GM18520 (cell line): Measurements from ENCODE around the gene SUPT4H1.

Experiments used
- ATAC-seq: cut with Tn5 transposase; IDR thresholded peaks from one replicate; pipeline ENCODE4 v1.9.1; 2021; ENCODE audit not compliant: unreplicated experiment

The SUPT4H1 gene

GRCh38 chr17:58381124-58382035 is 29.4 kb upstream of the SUPT4H1 start:
- ATAC-seq, result no peak

DNA sequence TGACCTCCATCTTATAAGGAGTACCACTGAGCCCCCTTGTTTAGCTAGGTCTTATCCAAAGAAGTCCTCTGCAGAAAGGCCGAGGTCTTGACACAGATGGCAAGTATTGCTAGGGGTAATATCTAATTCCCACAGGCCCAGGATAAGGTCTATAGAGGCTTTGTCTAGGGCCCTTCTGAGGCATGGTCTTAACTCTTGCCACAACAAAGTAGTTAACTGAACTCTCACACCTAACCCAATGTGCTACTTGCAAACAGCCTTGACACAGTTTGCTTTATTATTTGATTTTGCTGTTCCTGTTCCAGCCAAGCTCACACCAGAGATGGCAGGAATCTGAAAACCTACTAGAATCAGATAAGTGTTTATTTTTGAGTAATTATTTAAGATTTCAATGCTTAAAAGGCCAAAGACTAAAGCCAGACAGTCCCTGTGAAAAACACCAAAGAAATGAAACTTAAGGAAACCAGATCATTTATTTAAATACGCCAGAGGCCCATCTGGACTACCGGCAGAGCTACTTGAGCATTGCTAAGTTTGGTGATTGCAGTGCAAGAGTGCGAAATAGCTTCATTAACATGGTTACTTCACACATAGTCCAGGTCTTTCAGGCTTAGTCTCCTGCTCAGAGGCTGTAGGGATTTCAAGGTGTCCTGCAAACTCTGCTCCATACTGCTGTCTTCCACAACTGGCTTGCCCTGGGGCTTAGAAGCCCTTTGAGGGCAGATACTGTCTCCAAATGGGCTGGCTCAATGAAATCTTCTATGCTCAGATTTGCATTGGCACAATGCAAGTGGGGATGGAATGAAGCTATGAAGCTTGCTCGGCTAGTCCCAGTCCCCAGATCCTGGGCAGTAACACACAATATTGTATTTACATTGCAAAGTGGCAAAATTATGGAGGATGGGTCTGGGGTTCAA is 28.5 kb upstream of the SUPT4H1 start:
- ATAC-seq, result no peak

- ATAC-seq, result no peak
Observed at GRCh38 chr17:58379511-58379824, 27.5 kb upstream of the SUPT4H1 start.

GRCh38 chr17:58378733-58379510 is 26.9 kb upstream of the SUPT4H1 start:
- no peak for ATAC-seq

GRCh38 chr17:58377661-58378060 is 25.7 kb upstream of the SUPT4H1 start:
- no peak for ATAC-seq

GRCh38 chr17:58377093-58377601 is 25.1 kb upstream of the SUPT4H1 start:
- no peak for ATAC-seq

DNA sequence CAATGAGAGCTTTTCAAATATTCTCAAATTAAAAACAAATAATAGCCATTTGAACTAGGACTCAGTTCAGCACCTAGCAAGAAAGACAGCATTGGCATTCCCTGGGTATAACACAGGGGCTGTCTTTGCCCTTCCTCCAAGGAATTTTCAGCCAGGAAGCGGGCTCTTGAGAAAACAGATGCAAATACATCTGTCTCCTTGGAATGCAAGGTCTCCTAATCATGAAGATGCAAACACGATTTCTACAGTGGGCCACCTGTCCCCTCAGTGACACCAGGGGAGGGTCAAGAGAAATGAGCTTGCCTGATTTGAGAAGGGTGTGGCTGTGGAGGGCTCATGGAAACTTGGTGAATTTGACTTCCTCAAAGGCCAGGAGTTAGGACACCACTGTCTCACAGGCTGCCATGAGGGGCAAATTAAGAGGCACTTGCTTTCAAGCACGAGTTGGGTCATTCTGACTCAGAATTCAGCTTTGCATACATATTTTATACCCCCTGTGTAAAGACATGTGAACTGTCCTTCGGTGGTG is 24.5 kb upstream of the SUPT4H1 start:
- ATAC-seq, result no peak

DNA sequence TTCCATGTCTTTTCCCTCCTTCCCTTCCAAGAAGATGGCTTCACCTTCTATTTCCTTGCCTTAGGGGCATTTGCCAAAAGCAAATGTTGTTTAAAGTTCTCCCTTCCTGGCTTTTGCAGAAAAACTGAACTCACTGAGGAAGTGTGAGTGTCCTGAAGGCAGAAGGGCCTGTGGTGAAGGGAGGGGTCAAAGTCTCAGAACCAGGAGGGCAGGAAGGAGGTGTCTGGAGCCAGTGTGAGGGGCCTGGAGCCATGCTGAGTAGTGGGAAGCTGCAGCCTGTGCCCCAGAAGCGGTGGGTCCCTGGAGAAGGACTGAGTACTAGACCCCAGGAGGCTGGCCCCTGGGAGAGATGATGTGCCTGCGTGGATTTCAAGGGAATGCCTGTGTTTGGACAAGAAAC is 23.8 kb upstream of the SUPT4H1 start:
- ATAC-seq, result no peak

GRCh38 chr17:58375256-58375655 is 23.3 kb upstream of the SUPT4H1 start:
- ATAC-seq, result no peak

DNA sequence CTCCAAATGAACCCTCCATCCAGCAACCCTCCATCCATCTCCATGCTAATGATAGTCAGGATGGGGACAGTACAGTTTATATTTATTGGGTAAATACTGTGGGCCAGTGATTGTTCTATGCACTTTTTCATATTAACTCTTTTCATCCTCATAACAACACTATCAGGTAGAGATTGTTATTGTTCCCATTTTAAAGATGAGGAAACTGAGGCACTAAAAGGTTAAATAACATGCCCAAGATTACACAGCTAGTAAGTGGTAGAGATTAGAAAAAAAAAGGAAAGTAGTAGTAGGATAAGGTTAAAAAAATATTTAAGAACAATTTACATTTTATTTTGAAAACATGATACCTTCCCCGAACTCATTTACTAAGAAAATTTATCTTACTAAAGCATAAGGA is 21.9 kb upstream of the SUPT4H1 start:
- no peak for ATAC-seq

DNA sequence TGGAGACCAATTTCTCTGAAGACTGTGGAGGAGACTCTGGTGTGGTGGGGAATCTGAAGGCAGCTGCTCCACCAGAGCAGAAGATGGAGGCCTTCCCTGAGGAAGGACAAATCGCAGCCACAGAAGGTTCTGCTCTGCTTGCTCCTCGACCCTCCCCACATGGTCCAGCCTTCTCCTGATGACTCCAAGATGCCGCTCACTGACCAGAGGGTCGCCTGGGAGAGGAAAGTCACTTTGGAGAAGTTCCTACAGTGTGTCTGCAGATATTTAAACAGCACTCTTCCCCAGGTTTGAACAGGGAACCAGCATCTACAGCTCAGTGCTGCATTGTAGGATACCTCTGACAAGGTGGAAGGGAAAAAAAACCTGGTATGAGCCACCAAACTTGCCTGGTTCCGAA is 21.0 kb upstream of the SUPT4H1 start:
- ATAC-seq, result no peak

DNA sequence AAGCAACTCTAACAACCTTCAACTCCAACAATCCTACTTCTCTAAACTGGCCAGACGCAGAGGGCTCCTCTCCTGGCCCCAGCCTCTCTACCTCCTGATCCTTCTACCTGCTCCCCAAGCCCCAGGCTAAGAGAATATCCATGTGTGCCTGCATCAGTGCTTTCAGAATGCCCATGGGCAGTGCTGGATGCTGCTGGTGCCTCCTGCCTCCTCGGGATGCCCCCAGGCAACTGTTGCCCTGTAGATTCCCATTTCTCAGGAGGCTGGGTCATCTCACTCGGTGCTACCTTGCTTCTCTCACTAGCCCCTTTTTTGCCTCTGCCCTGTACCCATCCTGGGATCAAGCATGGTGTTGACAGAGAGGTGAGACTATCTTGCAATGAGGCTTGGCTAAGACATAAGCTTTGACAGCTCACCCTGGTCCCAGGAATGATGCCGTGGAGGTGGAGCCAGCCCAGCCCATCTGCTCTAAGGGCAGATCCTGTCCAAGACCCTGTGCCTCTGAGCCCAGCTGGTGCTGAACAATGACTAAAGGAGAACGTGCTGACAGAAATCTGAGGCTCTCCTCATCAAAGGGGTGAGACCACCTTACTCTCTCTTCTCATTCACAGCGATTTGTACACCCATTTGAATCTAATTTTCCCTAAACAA is 19.4 kb upstream of the SUPT4H1 start:
- no peak for ATAC-seq

DNA sequence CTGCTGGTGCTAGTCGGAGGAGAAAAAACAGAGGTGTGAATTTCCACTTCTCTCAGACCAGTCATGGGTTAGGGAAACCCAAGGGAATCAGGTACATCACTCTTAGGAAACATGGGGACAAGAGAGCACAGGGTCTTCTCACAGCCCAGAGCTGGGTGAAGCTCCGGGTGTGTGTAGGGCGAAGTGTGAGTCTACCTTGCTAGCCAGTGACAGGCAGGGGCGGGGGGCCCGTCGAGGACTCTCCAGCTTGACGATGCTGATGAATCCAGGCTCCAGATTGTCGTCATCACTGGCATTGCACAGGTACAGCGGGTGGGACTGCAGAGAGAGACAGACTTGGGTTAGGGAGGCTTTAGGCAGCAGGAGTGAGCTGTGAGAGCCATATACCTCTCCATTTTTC is 18.7 kb upstream of the SUPT4H1 start:
- no peak for ATAC-seq

GRCh38 chr17:58370309-58370708 is 18.3 kb upstream of the SUPT4H1 start:
- ATAC-seq, result no peak

GRCh38 chr17:58369214-58370031 is 17.4 kb upstream of the SUPT4H1 start:
- ATAC-seq, result no peak

DNA sequence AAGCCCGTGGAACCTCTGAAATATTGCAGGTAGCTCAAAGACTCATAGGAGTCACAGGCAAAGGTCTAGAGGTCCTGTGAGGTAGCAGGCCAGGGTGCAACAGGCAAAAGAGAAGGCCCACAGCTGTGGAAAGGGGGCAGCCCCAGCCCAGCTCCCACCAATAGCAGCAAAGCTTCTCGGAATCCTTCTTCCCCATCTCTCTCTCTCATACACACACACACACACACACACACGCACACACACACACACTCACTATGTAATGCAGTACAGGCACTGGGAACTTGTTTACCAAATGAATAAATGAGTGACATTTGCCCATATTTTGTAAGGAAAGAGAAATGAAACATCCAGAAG is 16.8 kb upstream of the SUPT4H1 start:
- ATAC-seq, result no peak

DNA sequence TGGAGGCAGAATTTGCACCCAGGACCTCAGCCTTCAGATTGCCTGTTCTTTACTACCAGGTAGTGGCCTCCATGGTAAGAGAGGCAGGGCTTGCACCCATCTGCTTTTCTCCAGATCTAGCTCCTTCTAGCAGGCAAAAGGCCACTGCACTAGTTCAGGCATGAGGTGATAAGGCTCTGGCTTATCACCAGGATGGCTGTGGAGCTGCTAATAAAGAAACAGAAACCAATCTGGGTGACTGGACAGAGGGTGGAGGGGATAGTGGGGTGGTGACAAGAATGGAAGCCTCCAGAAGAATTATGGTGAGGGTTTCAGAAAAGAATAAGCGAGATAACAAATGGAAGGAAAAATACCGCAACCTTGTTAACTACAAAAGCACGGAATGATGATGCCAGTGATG is 15.5 kb upstream of the SUPT4H1 start:
- no peak for ATAC-seq

DNA sequence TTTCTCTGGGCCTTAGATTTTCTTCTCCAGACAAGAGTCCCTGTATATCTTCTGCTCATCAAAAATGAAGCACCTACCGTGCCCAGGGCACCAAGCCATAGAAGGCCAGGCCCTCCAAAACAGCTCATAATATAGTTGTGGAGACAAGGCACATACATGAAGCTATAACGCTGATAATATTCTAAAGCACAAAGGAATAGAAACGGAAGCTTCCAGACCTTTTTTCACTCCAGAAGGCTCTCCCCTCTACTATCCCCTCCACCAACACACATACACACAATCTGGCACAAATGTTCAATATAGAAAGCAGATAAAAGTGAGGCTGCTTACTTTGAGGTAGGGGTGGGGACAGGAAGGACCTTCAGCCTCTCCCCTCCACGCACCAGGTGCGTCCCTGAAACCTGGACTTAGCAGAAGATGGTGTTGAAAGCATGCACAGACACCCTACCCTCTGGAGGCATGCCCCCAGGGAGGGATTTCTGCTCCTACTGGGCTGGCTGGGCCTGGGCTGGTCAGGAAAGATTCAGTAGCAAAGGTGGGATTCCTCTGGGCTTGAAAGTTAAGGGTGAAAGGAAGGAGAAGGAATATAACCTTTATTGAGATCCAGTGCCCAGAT is 14.1 kb upstream of the SUPT4H1 start:
- ATAC-seq, result no peak
